T-helper 2 cell (primary cell): ENCODE measurements around the gene PRPF31.

ENCODE experiments used
- DNase-seq, 5 experiments: peaks; one replicate each; pipeline versions ENCODE4 v3.0.0 to v3.0.0-alpha.2; 2012 to 2022

Gene PRPF31

GRCh38 chr19:54107876-54108490, 7.6 kb upstream of the PRPF31 start:
- no peak for DNase-seq

GRCh38 chr19:54108496-54108895, 7.1 kb upstream of the PRPF31 start:
- no peak for DNase-seq

- no peak for DNase-seq
Measured at GRCh38 chr19:54109651-54110050, 5.9 kb upstream of the PRPF31 start.

- DNase-seq = peak in 3 of 5 experiments; percentile 46 to 83 (median 55)
Measured at GRCh38 chr19:54114340-54115108, 1.0 kb upstream of the PRPF31 start.

GRCh38 chr19:54121259-54121658, 5.7 kb downstream of the PRPF31 start:
- no peak for DNase-seq

- DNase-seq = no peak
Measured at GRCh38 chr19:54123682-54124081, 8.1 kb downstream of the PRPF31 start.

GRCh38 chr19:54124393-54124792, 8.8 kb downstream of the PRPF31 start:
- DNase-seq = no peak

- no peak for DNase-seq
Measured at GRCh38 chr19:54125713-54126112, 10.2 kb downstream of the PRPF31 start.

GRCh38 chr19:54127688-54128440, 12.3 kb downstream of the PRPF31 start:
- no peak for DNase-seq

GRCh38 chr19:54128441-54128725, 12.8 kb downstream of the PRPF31 start:
- no peak for DNase-seq

- no peak for DNase-seq
Measured at GRCh38 chr19:54128796-54129616, 13.5 kb downstream of the PRPF31 start.

- DNase-seq = no peak
Measured at GRCh38 chr19:54129617-54129996, 14.1 kb downstream of the PRPF31 start.

- DNase-seq = peak in 1 of 5 experiments; percentile 57
Measured at GRCh38 chr19:54133312-54133956, 17.9 kb downstream of the PRPF31 start.

GRCh38 chr19:54133957-54134590, 18.5 kb downstream of the PRPF31 start:
- no peak for DNase-seq

- no peak for DNase-seq
Measured at GRCh38 chr19:54136086-54136863, 20.7 kb downstream of the PRPF31 start.

- DNase-seq = peak; percentile 96 to 100 (median 99)
Measured at GRCh38 chr19:54136864-54137698, 21.5 kb downstream of the PRPF31 start.

- DNase-seq = peak in 4 of 5 experiments; percentile 17 to 55 (median 42)
Measured at GRCh38 chr19:54137699-54138488, 22.3 kb downstream of the PRPF31 start, which contains the start of gene CNOT3. CNOT3 (plus strand) TSS chr19:54137762; CDS start chr19:54142979, 5,217 bp downstream.

- peak in 2 of 5 experiments; percentile 28 for DNase-seq
Measured at GRCh38 chr19:54138489-54139256, 23.1 kb downstream of the PRPF31 start.
